Measurements from ENCODE around the gene RAD18.

- no peak for TF ChIP-seq CTCF (conservative IDR thresholded peaks at IDR 0.05; ENCODE audit: low read length)
- no peak for TF ChIP-seq EZH2phosphoT487 (IDR thresholded peaks at IDR 0.05; ENCODE audit: borderline replicate concordance)
Measured at GRCh38 chr3:8853081-8853480, 110.2 kb downstream of the RAD18 start.
